ENCODE measurements around the gene SNAP29.

Gene SNAP29

DNA sequence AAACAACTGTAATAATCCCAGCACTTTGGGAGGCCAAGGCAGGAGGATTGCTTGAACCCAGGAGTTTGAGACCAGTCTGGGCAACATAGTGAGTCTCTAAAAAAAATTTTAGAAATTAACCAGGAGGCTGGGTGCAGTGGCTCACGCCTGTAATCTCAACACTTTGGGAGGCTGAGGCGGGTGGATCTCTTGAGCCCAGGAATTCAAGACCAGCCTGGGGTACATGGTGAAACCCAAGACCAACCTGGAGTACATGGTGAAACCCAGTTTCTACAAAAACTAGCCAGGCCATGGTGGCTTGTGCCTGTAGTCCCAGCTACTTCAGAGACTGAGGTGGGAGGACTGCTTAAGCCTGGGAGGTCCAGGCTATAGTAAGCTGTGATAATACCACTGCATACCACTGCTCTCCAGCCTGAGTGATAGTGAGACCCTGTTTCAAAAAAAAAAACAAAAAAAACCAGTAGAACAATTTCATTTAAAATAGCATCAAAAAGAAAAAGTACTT, 11.4 kb upstream of the SNAP29 start:
- H3K4me1 Mint-ChIP-seq, result peaks cover 21% of the 10 kb centered on the region
- H3K27me3 Mint-ChIP-seq, result no peaks in the 10 kb centered on the region
- ATAC-seq, result no peak
- H3K27ac Mint-ChIP-seq, result no peak overlapping the region
- DNase-seq, result no peak
- no peak overlapping the region for H3K4me3 Mint-ChIP-seq
- no peaks in the 10 kb centered on the region for H3K9me3 Mint-ChIP-seq
- no peaks in the 10 kb centered on the region for H3K36me3 Mint-ChIP-seq (ENCODE audit: low read depth)

DNA sequence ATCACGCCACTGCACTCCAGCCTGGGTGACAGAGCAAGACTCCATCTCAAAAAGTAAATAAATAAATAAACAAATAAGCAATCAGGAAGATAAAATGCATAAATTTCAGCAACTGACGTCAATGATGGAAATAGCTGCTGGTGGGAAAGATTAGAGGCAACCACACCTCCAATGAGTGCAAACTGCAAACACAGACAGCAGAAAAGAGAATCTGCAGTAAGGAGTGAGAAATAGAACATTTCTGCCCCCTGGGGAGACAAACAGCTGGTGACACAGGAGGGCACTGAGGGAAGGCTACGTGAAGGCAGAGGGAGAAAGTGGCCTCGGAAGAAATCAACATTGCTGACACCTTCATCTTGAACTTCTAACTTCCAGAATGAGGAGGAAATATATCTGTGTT, 6.7 kb upstream of the SNAP29 start:
- DNase-seq (no peak), ATAC-seq (no peak)
- no peak overlapping the region for H3K4me3 Mint-ChIP-seq
- H3K27me3 Mint-ChIP-seq, result no peaks in the 10 kb centered on the region
- peaks cover 33% of the 10 kb centered on the region for H3K4me1 Mint-ChIP-seq
- H3K27ac Mint-ChIP-seq, result no peak overlapping the region
- H3K9me3 Mint-ChIP-seq, result no peaks in the 10 kb centered on the region
- no peaks in the 10 kb centered on the region for H3K36me3 Mint-ChIP-seq (ENCODE audit: low read depth)

DNA sequence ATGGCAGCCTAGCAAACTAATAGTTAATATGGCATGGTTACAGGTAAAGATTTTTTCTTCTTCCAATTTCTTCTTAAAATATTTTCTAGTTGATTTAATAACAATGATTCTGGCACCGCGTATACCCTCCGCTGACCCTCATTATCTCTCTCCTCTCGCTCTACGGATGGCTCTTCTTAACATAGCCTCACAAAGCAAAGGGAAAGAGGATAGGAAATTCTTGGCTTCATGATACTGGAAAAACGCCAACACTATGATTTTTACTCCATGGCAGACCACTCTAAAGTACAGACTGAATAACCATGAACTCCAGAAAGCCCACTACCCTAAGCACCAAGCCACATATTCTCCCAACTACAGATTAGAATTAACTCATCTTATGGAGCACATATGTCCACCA, 6.3 kb upstream of the SNAP29 start:
- no peaks in the 10 kb centered on the region for H3K9me3 Mint-ChIP-seq
- no peak for ATAC-seq
- H3K36me3 Mint-ChIP-seq (ENCODE audit: low read depth), result no peaks in the 10 kb centered on the region
- peaks cover 36% of the 10 kb centered on the region for H3K4me1 Mint-ChIP-seq
- H3K4me3 Mint-ChIP-seq, result no peak overlapping the region
- DNase-seq, result no peak
- no peak overlapping the region for H3K27ac Mint-ChIP-seq
- no peaks in the 10 kb centered on the region for H3K27me3 Mint-ChIP-seq

DNA sequence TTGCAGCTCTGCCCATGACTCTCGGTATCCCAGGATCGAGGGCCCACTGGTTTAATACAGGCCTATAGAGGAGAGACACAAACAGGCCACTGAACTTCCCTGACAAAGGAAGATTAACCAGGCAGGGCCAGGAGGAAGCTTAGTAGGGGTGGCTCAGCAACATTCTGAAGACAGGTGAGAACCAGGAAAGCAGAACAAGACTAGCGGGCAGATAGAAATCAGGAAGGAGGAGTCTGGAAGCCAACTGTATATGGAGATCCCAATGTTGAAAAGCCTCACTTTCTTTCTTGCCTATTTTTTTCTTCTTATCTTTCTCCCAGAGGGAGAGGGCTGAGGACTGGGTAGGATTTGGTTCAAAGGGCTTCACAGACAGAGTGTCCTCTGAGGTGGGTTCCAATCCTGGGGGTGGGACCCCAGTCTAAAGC, 5.6 kb upstream of the SNAP29 start:
- H3K4me1 Mint-ChIP-seq, result peaks cover 37% of the 10 kb centered on the region
- H3K36me3 Mint-ChIP-seq (ENCODE audit: low read depth), result no peaks in the 10 kb centered on the region
- H3K27me3 Mint-ChIP-seq, result no peaks in the 10 kb centered on the region
- no peak for DNase-seq
- H3K4me3 Mint-ChIP-seq, result no peak overlapping the region
- no peaks in the 10 kb centered on the region for H3K9me3 Mint-ChIP-seq
- no peak overlapping the region for H3K27ac Mint-ChIP-seq
- no peak for ATAC-seq

DNA sequence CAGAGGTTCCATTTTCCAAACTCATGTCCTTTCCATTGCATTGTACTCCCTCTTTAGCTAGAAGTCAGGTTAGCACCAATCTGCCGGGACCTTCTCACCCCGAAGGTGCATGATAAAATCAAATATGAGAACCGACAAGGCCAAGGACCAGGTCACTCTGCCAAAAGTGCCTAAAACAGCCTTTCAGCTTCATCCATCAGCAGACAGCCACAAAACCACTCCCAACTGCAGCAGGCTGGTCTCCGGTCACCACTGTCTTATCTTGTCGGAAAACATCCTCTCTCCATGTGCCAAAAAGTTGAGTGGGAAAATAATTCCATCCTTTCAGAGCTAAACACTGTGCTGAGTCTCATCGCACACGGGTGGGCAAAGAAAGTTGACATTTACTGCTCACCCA, 1.6 kb upstream of the SNAP29 start:
- DNase-seq (no peak), ATAC-seq (no peak)
- Mint-ChIP-seq H3K27me3 (no peaks in the 10 kb centered on the region), H3K36me3 (ENCODE audit: low read depth) (peaks cover 4% of the 10 kb centered on the region), H3K27ac (no peak overlapping the region), H3K4me3 (peak overlapping the region; percentile 87), H3K9me3 (no peaks in the 10 kb centered on the region), H3K4me1 (peaks cover 42% of the 10 kb centered on the region)

DNA sequence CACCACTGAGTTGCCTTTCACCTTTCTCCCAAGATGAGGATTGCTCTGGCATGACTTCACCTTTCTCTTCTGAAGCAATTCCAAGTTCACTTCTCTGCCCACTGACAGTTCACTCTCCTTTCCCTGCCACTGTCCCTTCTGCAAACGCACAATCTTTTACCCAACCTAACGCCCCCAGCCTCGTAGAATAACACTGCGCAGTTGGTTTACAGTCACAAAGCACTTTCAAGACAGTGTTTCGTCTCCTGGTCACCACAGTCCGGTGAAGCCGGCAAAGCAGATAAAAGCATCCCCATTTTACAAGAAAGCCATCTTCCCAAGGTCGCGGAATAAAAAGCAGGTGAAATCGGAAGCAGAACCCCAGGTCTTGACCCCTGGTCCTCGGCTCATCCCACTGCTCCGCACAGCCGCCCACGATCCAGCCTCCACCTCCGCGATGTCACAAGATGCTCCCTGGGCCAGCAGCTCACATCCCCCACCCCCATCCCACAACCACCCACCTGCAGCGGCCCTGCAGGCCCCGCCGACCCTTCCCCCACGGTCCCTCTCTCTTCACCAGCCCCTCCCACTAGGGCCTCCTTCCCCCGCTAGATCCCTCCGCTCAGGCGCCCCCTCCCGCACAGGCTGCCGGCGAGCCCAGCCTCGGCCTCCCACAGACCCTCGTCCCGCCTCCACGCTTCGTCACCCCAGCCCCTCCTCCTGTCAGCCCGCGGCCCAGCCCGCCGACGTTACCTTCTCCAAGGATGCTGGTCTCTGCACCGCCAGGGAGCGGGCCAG, 781 bp upstream of the SNAP29 start:
- Mint-ChIP-seq H3K9me3 (no peaks in the 10 kb centered on the region), H3K36me3 (ENCODE audit: low read depth) (peaks cover 5% of the 10 kb centered on the region), H3K4me3 (peak overlapping the region; percentile 87), H3K27ac (peak overlapping the region; percentile 60), H3K4me1 (peaks cover 48% of the 10 kb centered on the region), H3K27me3 (no peaks in the 10 kb centered on the region)
- DNase-seq (peak; percentile 80), ATAC-seq (peak; percentile 66)

DNA sequence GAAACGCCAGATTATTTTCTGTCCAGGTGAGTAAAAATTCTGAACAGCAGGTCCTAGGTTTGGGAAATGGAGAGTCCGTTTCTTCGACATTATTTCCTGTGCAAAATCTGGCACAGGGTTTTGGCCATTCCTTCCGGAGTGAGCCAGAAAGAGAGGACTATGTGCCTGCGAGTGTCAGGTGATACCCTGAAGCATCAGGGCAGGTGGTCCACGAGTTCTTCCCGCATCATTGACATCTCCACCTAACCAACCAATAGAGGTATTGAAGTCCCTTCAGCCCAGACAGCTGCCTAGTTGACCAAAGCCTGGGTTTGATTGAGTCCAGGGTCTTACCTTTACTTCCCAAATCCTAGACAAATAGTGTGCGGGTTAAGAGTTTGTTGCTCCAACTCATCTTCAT, 808 bp downstream of the SNAP29 start:
- H3K9me3 Mint-ChIP-seq, result no peaks in the 10 kb centered on the region
- peaks cover 5% of the 10 kb centered on the region for H3K36me3 Mint-ChIP-seq (ENCODE audit: low read depth)
- DNase-seq (no peak), ATAC-seq (no peak)
- H3K4me1 Mint-ChIP-seq, result peaks cover 42% of the 10 kb centered on the region
- H3K27me3 Mint-ChIP-seq, result no peaks in the 10 kb centered on the region
- peak overlapping the region; percentile 72 for H3K27ac Mint-ChIP-seq
- H3K4me3 Mint-ChIP-seq, result peak overlapping the region; percentile 87

DNA sequence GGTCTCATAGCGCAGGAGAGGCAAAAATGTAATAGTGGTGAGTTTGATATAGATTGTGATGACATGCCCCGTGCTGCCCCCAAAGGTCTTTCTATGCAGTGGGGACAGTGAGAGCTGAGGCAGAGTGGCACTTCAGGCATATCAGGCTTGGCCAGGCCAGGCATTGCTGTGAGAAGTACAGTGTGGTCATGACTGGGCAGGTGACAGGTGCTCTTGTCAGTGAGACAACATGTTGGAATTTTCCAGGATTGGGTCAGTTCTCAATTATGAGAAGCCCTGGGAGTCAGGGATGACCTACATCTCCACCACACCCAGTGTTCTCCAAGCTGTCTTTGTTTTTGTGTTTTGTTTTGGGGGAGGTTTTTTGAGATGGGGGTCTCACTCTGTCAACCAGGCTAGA, 3.7 kb downstream of the SNAP29 start:
- Mint-ChIP-seq H3K27me3 (no peaks in the 10 kb centered on the region), H3K36me3 (ENCODE audit: low read depth) (peaks cover 5% of the 10 kb centered on the region), H3K4me3 (no peak overlapping the region), H3K4me1 (peaks cover 34% of the 10 kb centered on the region), H3K9me3 (no peaks in the 10 kb centered on the region), H3K27ac (no peak overlapping the region)
- no peak for ATAC-seq
- no peak for DNase-seq

DNA sequence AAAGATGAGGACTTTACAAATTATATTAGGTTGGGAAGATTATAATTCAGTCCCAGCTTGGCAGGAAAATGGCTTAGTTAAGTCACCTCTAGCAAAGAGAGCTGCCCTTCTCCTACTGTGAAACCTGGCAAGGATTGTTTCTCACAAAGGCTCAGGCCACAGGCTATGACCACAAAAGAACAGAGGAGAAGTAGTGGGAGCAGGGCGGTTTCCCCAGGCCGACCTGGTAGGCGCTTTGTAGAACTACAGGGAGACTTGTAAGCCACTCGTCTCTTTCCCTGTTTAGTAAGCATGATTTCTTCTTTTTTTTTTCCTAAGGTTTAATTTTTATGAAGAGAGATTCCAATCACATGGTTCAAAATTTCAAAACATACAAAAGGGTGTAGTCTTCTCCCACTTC, 4.6 kb downstream of the SNAP29 start:
- Mint-ChIP-seq H3K27me3 (no peaks in the 10 kb centered on the region), H3K36me3 (ENCODE audit: low read depth) (peaks cover 5% of the 10 kb centered on the region), H3K4me3 (no peak overlapping the region), H3K27ac (no peak overlapping the region), H3K9me3 (no peaks in the 10 kb centered on the region), H3K4me1 (peaks cover 29% of the 10 kb centered on the region)
- ATAC-seq (no peak), DNase-seq (no peak)

DNA sequence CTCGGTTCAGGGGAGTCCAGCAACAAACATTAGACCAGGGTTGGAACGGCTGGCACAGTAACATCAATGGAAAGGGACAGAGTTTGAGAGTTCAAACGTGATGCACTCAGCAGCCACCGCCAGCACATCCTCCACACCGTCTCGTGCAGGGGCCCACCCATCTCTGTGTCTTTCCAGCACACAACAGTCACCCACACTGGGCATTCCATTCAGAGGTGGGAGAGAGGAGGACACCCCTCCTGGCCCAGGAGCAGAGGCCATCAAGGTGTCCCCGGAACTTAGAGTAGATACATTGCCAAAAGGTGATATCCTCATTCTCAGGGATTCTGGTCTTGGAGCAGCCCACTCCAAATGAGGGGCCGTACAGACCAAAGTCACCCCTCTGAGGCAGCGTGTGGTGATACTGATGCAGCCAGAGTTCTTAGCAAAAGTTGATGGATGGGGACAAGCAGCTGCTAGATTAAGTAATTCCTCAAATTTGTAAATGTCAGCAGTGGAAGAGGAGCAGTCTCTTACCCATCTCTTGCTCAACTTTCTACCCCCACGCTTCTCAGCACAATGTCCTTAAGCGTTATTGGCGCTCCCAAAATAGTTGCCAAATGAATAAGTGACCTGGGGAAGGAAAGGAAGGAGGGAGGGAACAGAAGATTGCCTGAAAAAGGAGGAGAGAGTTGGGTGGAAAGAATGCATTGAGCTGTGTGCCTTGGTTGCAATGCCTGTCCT, 5.5 kb downstream of the SNAP29 start:
- Mint-ChIP-seq H3K27ac (no peak overlapping the region), H3K9me3 (no peaks in the 10 kb centered on the region), H3K4me3 (no peak overlapping the region), H3K27me3 (no peaks in the 10 kb centered on the region), H3K36me3 (ENCODE audit: low read depth) (peaks cover 8% of the 10 kb centered on the region), H3K4me1 (peaks cover 28% of the 10 kb centered on the region)
- DNase-seq, result no peak
- ATAC-seq, result no peak

DNA sequence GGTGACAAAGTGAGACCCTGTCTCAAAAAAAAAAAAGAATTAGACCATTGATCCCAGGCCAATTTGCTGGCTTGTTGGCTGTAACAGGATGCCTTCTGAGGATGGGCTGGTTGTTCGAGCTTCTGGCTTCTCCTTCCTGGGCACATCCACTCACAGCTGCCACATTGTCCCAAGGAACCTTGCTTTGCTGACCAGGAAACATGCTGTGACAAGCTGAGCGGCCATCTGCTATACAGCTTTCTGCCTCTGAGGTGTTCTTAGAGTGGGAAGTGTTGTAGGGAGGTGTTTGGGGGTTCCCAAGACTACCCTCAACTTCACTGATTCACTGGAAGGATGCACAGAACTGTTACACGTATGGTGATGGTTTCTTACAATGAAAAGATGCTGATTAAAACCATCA, 6.5 kb downstream of the SNAP29 start:
- no peaks in the 10 kb centered on the region for H3K27me3 Mint-ChIP-seq
- peaks cover 8% of the 10 kb centered on the region for H3K36me3 Mint-ChIP-seq (ENCODE audit: low read depth)
- DNase-seq (no peak), ATAC-seq (no peak)
- H3K4me3 Mint-ChIP-seq, result no peak overlapping the region
- no peak overlapping the region for H3K27ac Mint-ChIP-seq
- peaks cover 22% of the 10 kb centered on the region for H3K4me1 Mint-ChIP-seq
- H3K9me3 Mint-ChIP-seq, result no peaks in the 10 kb centered on the region

DNA sequence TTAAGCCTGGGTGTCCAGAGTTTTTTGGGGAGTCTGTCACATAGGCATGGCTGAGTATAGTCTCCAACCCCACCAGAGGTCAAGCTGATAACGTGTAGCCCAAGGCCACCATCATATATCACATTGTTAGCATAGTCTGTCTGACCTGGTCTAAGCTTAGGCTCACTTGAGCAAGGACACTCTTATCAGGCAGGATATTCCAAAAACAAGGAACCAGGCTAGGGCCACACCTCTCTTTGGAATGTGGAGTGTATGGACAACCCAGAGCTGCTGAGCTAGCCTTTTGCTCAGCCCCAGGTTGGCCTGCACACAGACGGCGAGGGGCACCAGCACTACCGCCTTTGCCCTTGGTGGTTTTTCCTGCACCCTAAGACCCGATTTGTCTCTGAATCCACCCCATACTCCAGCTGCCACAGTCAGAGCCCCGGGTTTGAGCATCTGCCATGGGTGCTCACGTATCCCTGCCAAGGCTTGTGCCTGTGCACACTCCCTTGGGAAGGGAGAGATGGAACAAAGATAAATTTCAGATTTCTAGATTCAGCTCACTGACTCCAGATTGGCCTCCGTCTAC, 7.2 kb downstream of the SNAP29 start:
- DNase-seq, result no peak
- Mint-ChIP-seq H3K9me3 (no peaks in the 10 kb centered on the region), H3K27ac (no peak overlapping the region), H3K4me1 (peaks cover 17% of the 10 kb centered on the region), H3K36me3 (ENCODE audit: low read depth) (peaks cover 8% of the 10 kb centered on the region), H3K27me3 (no peaks in the 10 kb centered on the region), H3K4me3 (no peak overlapping the region)
- ATAC-seq, result no peak

DNA sequence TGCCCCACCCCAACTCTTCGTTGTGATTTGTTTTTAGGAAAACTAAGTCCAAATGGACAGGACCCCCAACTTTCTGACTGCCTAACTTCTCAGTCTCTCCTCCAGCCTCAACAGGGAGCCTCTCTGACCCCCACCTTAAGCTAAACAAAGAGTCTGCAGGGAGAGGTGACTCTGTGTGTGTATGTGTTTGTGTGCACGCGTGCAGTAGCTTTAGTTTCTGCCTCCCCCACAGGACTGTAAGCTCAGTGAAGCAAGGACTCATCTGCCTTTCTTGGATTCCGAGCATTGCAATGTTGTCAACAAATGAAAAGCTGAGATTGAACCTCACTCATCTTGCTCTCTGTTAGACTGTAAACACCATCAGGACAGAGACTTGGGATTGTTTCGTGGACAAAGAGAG, 7.9 kb downstream of the SNAP29 start:
- peaks cover 8% of the 10 kb centered on the region for H3K36me3 Mint-ChIP-seq (ENCODE audit: low read depth)
- peak overlapping the region; percentile 42 for H3K27ac Mint-ChIP-seq
- H3K9me3 Mint-ChIP-seq, result no peaks in the 10 kb centered on the region
- DNase-seq, result no peak
- H3K4me1 Mint-ChIP-seq, result peaks cover 17% of the 10 kb centered on the region
- ATAC-seq, result no peak
- no peaks in the 10 kb centered on the region for H3K27me3 Mint-ChIP-seq
- no peak overlapping the region for H3K4me3 Mint-ChIP-seq

DNA sequence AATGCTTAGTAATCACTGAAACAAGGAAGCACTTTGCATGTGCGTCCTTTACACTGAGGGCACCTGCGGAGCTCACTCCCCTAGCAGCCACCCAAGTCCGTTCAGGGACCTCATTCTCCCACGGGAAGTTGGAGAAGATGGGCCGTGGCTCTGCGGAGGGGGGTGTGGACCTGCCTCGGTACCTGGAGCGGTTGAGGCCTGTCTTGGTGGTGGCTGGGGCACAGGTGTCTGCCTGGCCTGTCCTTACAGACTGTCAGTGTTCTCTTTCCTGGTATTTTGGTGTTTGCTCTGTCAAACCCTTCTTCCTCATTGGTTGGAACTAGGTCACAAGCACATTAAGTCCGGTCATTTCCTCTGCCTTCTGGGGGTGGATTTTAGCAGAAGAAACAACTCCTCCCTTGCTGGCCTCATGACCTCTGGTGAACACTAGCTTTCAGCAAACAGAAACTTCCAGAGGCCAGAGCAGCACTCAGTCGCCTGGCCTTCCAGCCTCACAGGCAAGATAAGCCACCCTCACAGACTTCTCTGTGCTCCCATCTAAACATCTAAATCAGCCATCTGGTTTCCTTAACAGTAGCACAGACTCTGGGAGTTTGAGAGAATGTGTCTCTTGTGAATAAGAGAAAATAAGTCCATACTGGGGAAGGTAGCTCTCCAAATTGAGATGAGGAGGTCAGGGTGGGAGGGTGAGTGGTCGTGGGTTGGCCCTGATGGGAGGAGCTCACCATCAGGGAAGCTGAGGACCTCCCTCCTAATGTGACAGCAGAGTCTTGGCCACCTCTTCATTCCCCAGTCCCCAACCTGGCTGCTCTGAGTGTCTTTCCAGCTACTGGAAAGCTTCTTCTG, 8.6 kb downstream of the SNAP29 start:
- no peak for DNase-seq
- ATAC-seq, result no peak
- Mint-ChIP-seq H3K4me1 (peaks cover 13% of the 10 kb centered on the region), H3K9me3 (no peaks in the 10 kb centered on the region), H3K27me3 (no peaks in the 10 kb centered on the region), H3K4me3 (no peak overlapping the region), H3K36me3 (ENCODE audit: low read depth) (peaks cover 5% of the 10 kb centered on the region), H3K27ac (peak overlapping the region; percentile 29)
